ENCODE measurements around the gene CMC2.

DNA sequence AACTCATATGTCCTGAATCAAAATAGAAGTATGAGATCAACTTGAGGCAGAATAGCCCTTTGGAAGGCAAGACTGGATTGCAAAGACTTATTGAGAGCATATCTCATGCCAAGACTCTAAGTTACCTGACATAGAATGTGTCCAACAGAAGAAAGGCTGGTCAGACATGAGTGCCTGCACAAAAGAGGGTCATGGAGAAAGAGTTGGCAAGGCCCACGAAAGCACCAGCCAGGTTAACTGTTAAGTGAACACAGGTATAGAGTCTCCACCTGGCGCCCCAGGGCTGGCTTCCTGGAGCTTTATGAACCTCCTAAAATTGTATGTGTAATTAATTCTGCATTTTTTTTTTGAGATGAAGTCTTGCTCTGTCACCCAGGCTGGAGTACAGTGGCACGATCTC is 71.0 kb downstream of the CMC2 start:
- TF ChIP-seq, protein P1, sequence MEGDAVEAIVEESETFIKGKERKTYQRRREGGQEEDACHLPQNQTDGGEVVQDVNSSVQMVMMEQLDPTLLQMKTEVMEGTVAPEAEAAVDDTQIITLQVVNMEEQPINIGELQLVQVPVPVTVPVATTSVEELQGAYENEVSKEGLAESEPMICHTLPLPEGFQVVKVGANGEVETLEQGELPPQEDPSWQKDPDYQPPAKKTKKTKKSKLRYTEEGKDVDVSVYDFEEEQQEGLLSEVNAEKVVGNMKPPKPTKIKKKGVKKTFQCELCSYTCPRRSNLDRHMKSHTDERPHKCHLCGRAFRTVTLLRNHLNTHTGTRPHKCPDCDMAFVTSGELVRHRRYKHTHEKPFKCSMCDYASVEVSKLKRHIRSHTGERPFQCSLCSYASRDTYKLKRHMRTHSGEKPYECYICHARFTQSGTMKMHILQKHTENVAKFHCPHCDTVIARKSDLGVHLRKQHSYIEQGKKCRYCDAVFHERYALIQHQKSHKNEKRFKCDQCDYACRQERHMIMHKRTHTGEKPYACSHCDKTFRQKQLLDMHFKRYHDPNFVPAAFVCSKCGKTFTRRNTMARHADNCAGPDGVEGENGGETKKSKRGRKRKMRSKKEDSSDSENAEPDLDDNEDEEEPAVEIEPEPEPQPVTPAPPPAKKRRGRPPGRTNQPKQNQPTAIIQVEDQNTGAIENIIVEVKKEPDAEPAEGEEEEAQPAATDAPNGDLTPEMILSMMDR (IDR thresholded peaks at IDR 0.05; ENCODE audit: low read depth, low read length, poor library complexity, severe bottlenecking) = no peak
- TF ChIP-seq EZH2phosphoT487 (IDR thresholded peaks at IDR 0.05; ENCODE audit: borderline replicate concordance, low read length) = no peak
